ENCODE measurements around the gene ACSM2B. TPM values are rescaled to one million over a fixed set of nuclear protein-coding genes. Genes with fewer than 3 reads are reported as not detected.

Gene ACSM2B
- total RNA-seq, 1 donor from 2014 or later = not detected

Other genes starting within 250 kb of the ACSM2B start
- not detected in 2 replicates for gene GP2, start 248.9 kb downstream of the ACSM2B start, total RNA-seq
- not detected in 2 replicates for gene UMOD, start 223.7 kb downstream of the ACSM2B start, total RNA-seq
- not detected in 2 replicates for gene PDILT, start 171.6 kb downstream of the ACSM2B start, total RNA-seq
- not detected in 2 replicates for gene ACSM5, start 166.8 kb downstream of the ACSM2B start, total RNA-seq
- not detected in 2 replicates for gene ACSM2A, start 124.8 kb downstream of the ACSM2B start, total RNA-seq
- 0.44 and 0.60 TPM in 2 replicates for gene ACSM1, start 121.3 kb upstream of the ACSM2B start, total RNA-seq
- gene THUMPD1, start 165.5 kb upstream of the ACSM2B start, total RNA-seq = 41.1 and 42.2 TPM in 2 replicates
- gene ACSM3, start 187.6 kb upstream of the ACSM2B start, total RNA-seq = 12.8 and 13.6 TPM in 2 replicates
- 4.3 and 4.5 TPM in 2 replicates for gene ERI2, start 230.1 kb upstream of the ACSM2B start, total RNA-seq
- gene REXO5, start 230.2 kb upstream of the ACSM2B start, total RNA-seq = 0.44 and 0.83 TPM in 2 replicates

Measured in activated B cell treated with CpG ODN at 0.5 μM for 24 hours (primary cell).